Ishikawa (cell line): Measurements from ENCODE around the gene SDK1.

ENCODE experiments used
- CEBPB ChIP-seq: IDR thresholded peaks from 2 replicates; pipeline ENCODE4 v1.6.1; 2012
- CREB1 ChIP-seq: IDR thresholded peaks from 2 replicates; pipeline ENCODE4 v1.6.1; 2012; ENCODE audit warnings: low read depth
- EGR1 ChIP-seq: IDR thresholded peaks from 2 replicates; pipeline ENCODE4 v1.6.1; 2012
- EP300 ChIP-seq: IDR thresholded peaks from 2 replicates; pipeline ENCODE4 v1.6.1; 2012; ENCODE audit warnings: borderline replicate concordance
- RAD21 ChIP-seq: IDR thresholded peaks from 2 replicates; pipeline ENCODE4 v1.6.1; 2012; ENCODE audit warnings: low read depth
- TAF1 ChIP-seq: IDR thresholded peaks from 2 replicates; pipeline ENCODE4 v1.6.1; 2012; ENCODE audit warnings: low read depth, mild to moderate bottlenecking
- YY1 ChIP-seq: IDR thresholded peaks from 2 replicates; pipeline ENCODE4 v1.6.1; 2012; ENCODE audit warnings: low read depth
- TF ChIP-seq, protein P1 (sequence below): IDR thresholded peaks from 2 replicates; pipeline ENCODE4 v1.6.1; 2012; ENCODE audit warnings: low read depth, mild to moderate bottlenecking
- TF ChIP-seq, protein P2 (sequence below): IDR thresholded peaks from 2 replicates; pipeline ENCODE4 v1.6.1; 2012

DNA sequence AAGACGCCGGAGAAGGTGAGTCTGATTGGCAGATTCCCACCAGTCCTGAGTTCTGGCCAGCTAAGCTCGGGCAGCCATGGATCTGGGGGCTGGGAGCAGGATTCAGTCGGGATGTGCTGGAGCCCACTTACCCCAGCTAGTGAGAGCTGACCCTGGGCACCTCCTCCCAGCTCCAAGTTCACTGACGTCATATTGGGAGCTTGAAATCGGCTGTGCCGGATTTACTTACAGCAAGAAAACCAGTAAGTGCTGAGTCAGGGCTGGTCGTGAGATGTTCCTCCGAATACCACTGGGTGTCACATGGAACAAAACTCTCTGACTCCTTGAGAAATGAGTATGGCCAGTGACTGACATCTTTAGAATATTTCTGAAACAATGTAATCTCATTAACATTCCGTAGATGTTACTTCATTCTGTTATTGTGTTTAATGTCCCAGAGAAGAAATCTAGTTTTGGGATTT, 621.2 kb downstream of the SDK1 start:
- no peak for TF ChIP-seq TAF1
- no peak for TF ChIP-seq CREB1
- no peak for TF ChIP-seq EGR1
- TF ChIP-seq, protein P1, sequence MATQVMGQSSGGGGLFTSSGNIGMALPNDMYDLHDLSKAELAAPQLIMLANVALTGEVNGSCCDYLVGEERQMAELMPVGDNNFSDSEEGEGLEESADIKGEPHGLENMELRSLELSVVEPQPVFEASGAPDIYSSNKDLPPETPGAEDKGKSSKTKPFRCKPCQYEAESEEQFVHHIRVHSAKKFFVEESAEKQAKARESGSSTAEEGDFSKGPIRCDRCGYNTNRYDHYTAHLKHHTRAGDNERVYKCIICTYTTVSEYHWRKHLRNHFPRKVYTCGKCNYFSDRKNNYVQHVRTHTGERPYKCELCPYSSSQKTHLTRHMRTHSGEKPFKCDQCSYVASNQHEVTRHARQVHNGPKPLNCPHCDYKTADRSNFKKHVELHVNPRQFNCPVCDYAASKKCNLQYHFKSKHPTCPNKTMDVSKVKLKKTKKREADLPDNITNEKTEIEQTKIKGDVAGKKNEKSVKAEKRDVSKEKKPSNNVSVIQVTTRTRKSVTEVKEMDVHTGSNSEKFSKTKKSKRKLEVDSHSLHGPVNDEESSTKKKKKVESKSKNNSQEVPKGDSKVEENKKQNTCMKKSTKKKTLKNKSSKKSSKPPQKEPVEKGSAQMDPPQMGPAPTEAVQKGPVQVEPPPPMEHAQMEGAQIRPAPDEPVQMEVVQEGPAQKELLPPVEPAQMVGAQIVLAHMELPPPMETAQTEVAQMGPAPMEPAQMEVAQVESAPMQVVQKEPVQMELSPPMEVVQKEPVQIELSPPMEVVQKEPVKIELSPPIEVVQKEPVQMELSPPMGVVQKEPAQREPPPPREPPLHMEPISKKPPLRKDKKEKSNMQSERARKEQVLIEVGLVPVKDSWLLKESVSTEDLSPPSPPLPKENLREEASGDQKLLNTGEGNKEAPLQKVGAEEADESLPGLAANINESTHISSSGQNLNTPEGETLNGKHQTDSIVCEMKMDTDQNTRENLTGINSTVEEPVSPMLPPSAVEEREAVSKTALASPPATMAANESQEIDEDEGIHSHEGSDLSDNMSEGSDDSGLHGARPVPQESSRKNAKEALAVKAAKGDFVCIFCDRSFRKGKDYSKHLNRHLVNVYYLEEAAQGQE, result no peak
- TF ChIP-seq EP300, result no peak
- peak; percentile 33; the same call in 1 of the 2 replicates for TF ChIP-seq RAD21
- TF ChIP-seq, protein P2, sequence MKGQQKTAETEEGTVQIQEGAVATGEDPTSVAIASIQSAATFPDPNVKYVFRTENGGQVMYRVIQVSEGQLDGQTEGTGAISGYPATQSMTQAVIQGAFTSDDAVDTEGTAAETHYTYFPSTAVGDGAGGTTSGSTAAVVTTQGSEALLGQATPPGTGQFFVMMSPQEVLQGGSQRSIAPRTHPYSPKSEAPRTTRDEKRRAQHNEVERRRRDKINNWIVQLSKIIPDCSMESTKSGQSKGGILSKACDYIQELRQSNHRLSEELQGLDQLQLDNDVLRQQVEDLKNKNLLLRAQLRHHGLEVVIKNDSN, result no peak
- TF ChIP-seq YY1, result no peak
- no peak for TF ChIP-seq CEBPB
